HG02938 (cell line): ENCODE results near the gene OARD1.

ENCODE experiments used
- ATAC-seq: cut with Tn5 transposase; IDR thresholded peaks from one replicate; pipeline ENCODE4 v1.9.1; 2021; ENCODE audit warnings: mild to moderate bottlenecking, moderate library complexity; ENCODE audit not compliant: unreplicated experiment

Gene OARD1

DNA sequence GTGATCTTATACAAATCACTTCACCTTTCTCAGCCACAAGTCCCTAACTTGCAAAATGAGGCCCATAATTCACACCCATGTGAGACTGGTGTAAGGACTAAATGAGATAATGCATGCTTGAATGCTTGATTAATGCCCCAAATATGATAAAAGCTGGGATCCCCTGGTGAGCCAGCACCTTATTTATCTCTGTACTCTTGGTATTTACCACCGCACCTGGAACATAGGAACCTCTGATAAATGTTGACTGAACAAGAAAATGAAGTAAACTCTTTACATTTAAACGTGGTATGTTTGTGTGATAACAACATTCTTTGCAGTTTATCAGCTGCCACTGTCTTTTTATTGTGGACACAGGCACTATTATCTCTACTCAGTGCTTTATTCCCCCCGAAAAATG lies 21.6 kb downstream of the OARD1 start:
- no peak for ATAC-seq

DNA sequence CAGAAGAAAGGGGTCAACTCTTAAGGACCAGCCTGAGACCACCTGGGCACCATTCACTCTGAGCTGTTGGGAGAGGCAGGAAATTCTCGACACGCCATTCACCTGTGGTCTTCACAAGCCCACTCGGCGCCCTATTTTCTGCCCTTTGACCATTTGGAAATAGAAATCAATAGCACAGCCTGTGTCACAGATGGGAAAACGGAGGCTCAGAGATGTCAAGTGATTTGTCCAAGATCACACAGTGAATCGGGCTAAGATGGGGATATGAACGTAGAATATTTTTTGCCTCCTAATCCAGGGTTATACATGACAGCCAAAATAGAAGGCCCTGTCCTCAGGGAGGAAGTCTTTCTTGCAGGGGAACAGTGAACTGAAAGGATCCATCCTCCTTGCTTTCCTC lies 22.2 kb downstream of the OARD1 start:
- no peak for ATAC-seq

GRCh38 chr6:41049521-41049920 lies 22.6 kb downstream of the OARD1 start:
- no peak for ATAC-seq

DNA sequence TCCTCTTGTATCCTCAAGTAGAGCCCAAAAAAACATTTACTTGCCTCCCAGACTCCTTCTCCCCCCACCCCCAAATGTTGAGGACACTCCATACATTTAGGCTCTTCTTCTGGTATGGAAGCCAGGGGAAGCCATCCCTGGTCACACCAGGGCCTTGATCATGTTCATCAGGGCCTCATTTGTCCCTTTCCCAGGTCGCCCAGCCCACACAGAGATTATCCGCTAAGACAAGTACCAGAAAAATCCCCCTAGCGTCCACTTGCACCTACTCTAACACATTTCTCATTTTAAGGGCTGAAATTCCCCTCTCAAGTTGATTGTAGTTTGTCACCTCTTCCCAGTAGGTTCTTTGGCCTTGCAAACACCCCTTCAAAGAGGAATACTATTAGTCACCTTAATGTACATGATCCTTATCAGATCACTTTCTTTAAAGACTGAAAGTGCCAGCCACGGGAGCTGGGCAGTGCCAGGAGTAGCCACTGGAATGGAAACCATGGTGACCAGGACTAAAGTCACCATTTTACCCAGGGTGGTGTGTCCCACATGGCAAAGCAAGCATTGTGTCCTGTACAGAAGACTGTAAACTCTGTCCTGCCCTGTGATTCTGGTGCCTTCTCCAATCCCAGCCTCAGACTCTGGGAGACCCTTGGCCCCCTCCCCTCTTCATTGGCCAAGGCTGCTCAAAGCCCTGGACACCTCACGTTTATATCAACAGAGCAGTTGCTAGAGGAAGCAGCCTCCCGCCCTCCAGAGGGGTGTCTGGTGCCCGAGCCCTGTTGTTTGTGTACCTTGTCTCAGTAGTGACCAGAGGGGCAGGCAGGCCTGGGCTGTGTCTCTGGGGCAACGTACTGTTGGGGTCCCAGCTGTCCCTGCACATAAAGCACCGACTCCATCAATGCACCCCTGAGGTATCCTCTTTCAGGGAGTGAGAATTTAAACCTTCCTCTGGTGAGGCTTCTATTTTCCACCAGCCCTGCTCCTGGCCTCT lies 24.1 kb downstream of the OARD1 start:
- ATAC-seq: no peak

DNA sequence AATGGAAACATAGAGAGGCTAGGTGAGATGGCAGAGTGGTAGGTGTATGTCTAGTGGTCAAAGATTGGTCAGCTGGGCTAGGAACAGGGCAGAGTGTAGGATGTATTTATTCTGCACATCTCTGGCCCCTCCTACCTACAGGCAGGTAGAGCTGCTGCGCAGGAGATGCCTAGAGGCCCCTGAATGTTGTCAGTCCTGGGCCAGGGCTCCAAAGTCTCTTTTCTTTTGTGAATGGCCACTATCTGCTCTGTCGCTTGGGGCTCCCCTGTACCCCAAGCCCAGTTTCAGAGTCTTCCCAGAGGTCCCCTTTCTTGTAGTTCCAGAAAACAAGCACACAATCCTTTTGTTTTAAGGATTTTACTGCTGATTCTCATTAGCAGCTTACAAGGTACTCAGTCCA lies 24.9 kb downstream of the OARD1 start:
- ATAC-seq: no peak

- ATAC-seq: no peak
These were observed 26.1 kb downstream of the OARD1 start for GRCh38 chr6:41046084-41046483.

- no peak for ATAC-seq
These were observed 26.5 kb downstream of the OARD1 start for GRCh38 chr6:41045664-41046063.

DNA sequence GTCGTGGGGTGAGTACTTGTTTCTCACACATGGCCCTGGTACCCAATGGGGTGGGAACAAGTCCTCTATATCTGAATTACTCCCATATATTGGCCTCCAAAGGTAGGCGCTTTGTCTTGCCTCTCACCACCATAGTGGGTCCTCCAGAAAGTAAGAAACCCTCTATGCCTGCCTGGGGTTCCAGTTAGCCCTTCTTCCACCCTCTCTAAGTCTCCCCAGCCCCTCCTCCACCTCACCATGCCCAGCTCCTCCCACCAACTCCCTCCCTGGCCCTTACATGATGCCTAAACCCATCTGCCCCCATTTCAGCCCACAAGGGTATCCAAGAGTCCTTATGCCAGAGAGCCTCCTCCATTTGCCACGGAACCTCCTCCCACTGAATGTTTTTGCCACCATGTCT lies 29.0 kb downstream of the OARD1 start:
- no peak for ATAC-seq

DNA sequence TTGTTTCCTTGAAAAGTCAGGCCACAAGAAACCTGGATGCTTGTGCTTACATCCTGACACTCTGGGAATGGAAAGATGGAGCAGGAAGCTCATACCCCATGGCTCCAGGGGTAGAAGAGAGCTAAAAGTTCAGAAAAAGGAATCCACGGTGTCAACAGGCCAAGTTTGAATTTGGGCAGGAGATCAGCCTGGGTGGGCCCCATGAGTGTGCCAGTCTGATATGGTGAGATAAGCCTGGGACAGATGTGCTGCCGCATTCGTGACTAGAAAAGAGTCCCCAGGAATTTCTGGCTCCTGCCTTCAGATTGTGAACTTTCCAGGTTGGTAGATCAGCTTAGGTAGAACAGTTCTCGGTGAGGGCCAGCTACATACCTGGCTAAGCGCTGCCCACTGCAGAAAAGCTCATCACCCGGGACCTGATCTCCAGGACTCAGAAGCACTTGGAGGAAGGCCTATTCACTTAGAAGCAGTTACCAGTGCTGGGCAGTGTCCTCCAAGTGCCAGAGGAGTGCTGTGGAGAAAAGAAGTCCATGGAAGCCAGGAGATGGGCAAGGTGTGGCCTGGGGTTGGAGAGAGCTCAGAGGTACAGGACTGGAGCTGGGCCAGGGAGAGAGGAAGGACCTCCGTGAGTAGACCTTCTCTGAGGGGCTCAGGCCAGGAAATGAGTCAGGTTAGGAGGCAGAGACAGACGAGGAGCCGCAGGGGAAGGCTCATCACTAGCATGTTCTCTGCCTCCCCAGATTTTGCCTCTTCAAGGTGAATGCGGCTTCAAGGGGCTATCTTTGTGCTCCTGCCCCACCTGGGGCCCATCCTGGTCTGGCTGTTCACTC lies 29.7 kb downstream of the OARD1 start, which contains the start of gene TSPO2:
Gene TSPO2 (plus strand): TSS at position 242 of the 830 bp plus-strand sequence. CDS start 519 bp downstream, at position 761.
- ATAC-seq: no peak

GRCh38 chr6:41040940-41041536 lies 31.1 kb downstream of the OARD1 start:
- no peak for ATAC-seq

DNA sequence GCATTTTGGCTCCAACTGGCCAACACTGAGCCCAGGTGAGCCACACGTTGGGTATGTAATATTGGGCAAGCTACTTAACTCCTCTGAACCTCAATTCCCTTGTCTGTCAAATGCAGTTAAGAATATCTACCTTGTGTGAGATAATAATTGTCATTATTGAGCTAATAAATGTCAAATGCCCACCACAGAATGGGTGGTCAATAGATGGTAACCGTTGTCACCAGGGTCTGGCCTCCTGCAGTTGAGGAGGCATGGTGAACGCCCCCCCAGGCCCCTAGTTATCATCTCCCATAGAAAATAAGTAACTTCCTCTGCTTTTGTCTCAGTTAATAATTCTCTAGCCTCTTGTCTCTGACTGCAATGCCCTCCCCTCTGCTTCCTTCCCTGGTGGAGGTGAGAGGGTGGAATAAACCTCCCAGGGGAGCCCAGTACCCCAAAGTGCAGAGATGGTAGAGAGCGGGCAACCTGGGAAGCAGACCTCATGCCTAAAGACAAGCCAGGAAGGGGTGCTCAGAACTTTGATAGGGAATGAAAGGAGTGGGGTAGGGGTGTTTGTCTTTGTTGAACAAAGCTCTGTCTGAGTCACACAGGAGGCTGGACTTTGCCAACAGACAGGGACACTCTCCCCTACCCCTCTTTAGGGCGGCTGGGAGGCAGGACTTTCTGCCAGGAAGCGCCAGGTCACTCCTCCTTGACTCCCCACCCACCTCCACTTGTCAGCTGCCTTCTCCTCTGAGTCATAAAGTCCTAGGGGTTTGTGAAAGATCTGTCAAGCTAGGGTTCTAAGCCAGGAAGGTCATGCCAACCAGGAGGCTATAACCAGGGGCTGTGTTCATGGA lies 31.8 kb downstream of the OARD1 start:
- no peak for ATAC-seq

GRCh38 chr6:41039060-41039998 lies 32.8 kb downstream of the OARD1 start, which contains the start of gene UNC5CL:
TSS of gene UNC5CL (minus strand) at chr6:41039221. CDS start at chr6:41035074, 4,147 bp downstream.
- no peak for ATAC-seq

- ATAC-seq: no peak
These were observed 34.0 kb downstream of the OARD1 start for GRCh38 chr6:41038205-41038604.

DNA sequence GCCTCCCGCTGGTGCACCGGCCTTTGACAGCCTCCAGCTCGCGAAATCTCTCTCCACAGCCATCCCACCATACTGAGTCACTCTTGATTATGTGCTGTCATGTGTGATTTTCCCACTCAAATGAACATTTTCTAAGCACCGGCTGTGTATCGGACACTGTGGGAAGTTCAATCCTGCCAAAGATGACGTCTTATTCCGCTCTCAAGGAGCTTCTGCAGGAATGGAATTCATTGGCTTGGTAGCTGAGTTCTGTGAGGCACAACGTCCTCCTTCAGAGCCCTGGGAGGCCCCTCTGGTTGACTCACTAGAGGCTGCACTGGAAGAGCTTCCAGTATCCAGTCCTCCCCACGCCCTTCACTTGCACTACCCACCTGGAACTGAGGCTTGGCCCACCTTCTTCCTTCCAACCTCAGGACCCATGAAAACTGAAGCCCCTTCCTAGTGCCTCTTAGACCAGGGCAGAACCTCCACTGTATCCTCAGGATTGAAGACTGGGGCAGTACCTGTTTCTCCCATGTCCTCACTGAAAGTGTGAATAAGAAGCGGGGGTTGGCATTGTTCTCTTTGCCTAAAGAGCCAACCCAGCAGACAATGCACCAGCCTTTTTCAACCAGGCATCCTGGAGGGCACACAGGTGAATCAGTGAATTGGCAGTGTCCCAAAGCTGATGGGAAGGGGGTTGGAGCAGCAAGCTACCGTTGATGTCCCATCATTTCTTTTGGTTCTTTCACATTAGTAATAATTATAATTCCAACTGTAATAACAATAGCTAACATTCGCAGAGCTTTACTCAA lies 34.9 kb downstream of the OARD1 start:
- no peak for ATAC-seq

GRCh38 chr6:41036601-41037000 lies 35.6 kb downstream of the OARD1 start:
- no peak for ATAC-seq

DNA sequence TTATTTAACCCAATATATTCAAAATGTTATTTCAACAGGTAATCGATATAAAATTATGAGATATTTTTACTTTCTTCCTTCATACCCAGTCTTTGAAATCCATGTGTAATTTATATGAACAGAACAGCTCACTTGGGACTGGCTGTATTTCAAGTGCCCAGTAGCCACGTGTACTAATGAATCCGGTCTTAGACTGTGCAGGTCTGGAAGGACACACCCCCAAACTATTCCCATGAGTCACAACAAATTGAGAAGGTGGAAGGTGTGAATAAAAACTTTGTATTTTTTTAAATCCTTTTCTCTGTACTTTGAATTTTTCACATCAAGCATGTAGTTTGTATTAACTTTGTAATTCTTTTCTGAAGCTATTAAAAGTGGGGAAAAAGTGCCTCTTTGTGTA lies 36.0 kb downstream of the OARD1 start:
- no peak for ATAC-seq

GRCh38 chr6:41033776-41034175 lies 38.4 kb downstream of the OARD1 start:
- no peak for ATAC-seq

- ATAC-seq: no peak
These were observed 39.3 kb downstream of the OARD1 start for GRCh38 chr6:41032830-41033229.
